ENCODE measurements around the gene COPS7A. TPM values are rescaled to one million over a fixed set of nuclear protein-coding genes. Genes with fewer than 3 reads are reported as not detected.
A peak's percentile ranks its signal among the peaks of the same experiment; 100 is the strongest.

The COPS7A gene
- polyA plus RNA-seq, 3 donors: 70.1 to 77.1 (median 72.3) TPM

GRCh38 chr12:6774499-6775062, 50.7 kb downstream of the COPS7A start:
- intact Hi-C loops (cut with micrococcal nuclease): loop anchor here (5.0 kb wide), 1 partner anchor 37 kb away; no protein-coding TSS in a partner anchor
- no peaks in the 10 kb centered on the region for H3K36me3 ChIP-seq (replicated peaks in 1 of 2; ENCODE audit: control insufficient read depth in 1 of 2, insufficient read depth in 2 of 2, low read length in 2 of 2)
- peaks cover 30 to 52% of the 10 kb centered on the region in 2 donors for H3K4me1 ChIP-seq (ENCODE audit: control insufficient read depth in 1 of 2, insufficient read depth in 2 of 2, low read length in 2 of 2)
- WGBS (ENCODE audit: insufficient coverage): 68% methylated on average over 15 of the region's 15 CpGs
- H3K79me2 ChIP-seq (ENCODE audit: insufficient read depth, low read length): no peaks in the 10 kb centered on the region
- H3K27ac ChIP-seq (ENCODE audit: low read depth in 1 of 2, low read length in 2 of 2): no peak overlapping the region
- H3K9me3 Mint-ChIP-seq: peaks cover 0 to 6% (median 4%) of the 10 kb centered on the region in 7 donors
- no peak overlapping the region for H3K27ac Mint-ChIP-seq
- H3K36me3 Mint-ChIP-seq: peaks cover 3 to 11% of the 10 kb centered on the region in 2 donors
- peaks cover 12 to 66% of the 10 kb centered on the region in 2 donors for H3K27me3 ChIP-seq (ENCODE audit: control insufficient read depth in 2 of 2, insufficient read depth in 2 of 2, low read length in 2 of 2)
- peaks cover 65 to 80% (median 74%) of the 10 kb centered on the region in 3 donors for H3K27me3 Mint-ChIP-seq (ENCODE audit: low read depth in 3 of 3)
- H3K9ac ChIP-seq (ENCODE audit: insufficient read depth, low read length, poor library complexity, severe bottlenecking): no peak overlapping the region
- peaks cover 0 to 17% of the 10 kb centered on the region in 2 donors for H3K9me3 ChIP-seq (replicated peaks in 1 of 2; ENCODE audit: control insufficient read depth in 1 of 2, insufficient read depth in 1 of 2, low read length in 2 of 2)
- H3K4me1 Mint-ChIP-seq: peaks cover 45% of the 10 kb centered on the region
- DNase-seq: no peak
- no peak overlapping the region for H3K4me2 ChIP-seq (replicated peaks; ENCODE audit: extremely low read depth, low read length, poor library complexity, severe bottlenecking)
- H2AFZ ChIP-seq (ENCODE audit: insufficient read depth, low read depth, low read length, poor library complexity, severe bottlenecking): no peak overlapping the region
- peak overlapping the region in 1 of 2 donors; percentile 84 for H3K4me3 Mint-ChIP-seq
- TF ChIP-seq, protein P1, sequence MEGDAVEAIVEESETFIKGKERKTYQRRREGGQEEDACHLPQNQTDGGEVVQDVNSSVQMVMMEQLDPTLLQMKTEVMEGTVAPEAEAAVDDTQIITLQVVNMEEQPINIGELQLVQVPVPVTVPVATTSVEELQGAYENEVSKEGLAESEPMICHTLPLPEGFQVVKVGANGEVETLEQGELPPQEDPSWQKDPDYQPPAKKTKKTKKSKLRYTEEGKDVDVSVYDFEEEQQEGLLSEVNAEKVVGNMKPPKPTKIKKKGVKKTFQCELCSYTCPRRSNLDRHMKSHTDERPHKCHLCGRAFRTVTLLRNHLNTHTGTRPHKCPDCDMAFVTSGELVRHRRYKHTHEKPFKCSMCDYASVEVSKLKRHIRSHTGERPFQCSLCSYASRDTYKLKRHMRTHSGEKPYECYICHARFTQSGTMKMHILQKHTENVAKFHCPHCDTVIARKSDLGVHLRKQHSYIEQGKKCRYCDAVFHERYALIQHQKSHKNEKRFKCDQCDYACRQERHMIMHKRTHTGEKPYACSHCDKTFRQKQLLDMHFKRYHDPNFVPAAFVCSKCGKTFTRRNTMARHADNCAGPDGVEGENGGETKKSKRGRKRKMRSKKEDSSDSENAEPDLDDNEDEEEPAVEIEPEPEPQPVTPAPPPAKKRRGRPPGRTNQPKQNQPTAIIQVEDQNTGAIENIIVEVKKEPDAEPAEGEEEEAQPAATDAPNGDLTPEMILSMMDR (IDR thresholded peaks at IDR 0.05): no peak
- H3K4me3 ChIP-seq (replicated peaks in 1 of 3; ENCODE audit: low read depth in 2 of 3, low read length in 3 of 3): no peak overlapping the region
- no peaks in the 10 kb centered on the region for H4K20me1 ChIP-seq (ENCODE audit: insufficient read depth, low read length)

DNA sequence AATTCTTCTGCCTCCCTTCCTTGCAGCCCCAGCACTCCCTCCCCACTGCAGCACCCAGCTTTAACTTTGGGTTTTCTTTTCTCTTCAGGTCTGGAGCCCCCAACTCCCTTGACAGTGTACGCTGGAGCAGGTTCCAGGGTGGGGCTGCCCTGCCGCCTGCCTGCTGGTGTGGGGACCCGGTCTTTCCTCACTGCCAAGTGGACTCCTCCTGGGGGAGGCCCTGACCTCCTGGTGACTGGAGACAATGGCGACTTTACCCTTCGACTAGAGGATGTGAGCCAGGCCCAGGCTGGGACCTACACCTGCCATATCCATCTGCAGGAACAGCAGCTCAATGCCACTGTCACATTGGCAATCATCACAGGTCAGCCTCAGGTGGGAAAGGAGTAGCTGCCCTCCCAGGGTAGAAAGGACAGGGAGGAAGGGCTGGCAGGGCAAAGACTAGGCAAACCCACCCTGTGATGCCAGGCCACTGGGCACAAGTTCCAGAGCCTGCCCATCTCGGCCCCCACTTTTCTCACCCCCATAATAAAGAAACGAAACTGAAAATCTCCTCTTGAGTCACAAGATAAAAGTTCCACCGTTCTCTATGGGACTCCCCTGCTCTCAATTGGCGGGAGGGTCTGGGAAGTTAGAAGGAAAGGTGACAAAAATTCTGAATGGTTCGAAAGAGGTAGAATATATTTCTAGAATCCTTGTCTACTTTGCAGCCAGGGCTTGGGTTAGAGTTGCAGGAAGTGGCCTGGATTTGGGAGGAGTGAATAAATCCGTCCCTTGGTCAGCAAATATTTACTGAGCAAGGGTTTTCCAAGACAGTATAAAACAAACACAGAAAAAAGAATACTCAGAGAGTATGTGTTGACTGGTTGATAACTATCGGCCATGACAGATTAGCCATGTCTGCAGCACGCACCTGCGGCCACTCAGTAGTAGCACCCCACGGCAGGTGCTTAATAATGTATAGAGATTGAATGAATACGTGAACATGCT, 51.6 kb downstream of the COPS7A start:
- peaks cover 51% of the 10 kb centered on the region for H3K4me1 Mint-ChIP-seq
- TF ChIP-seq, protein P1 (IDR thresholded peaks at IDR 0.05): no peak
- H3K27me3 ChIP-seq (ENCODE audit: control insufficient read depth in 2 of 2, insufficient read depth in 2 of 2, low read length in 2 of 2): peaks cover 12 to 63% of the 10 kb centered on the region in 2 donors
- H3K27me3 Mint-ChIP-seq (ENCODE audit: low read depth in 3 of 3): peaks cover 65 to 76% (median 69%) of the 10 kb centered on the region in 3 donors
- H3K27ac ChIP-seq (ENCODE audit: low read depth in 1 of 2, low read length in 2 of 2): no peak overlapping the region
- DNase-seq: no peak
- intact Hi-C loops (cut with micrococcal nuclease): loop anchor here (5.0 kb wide), 1 partner anchor 38 kb away; no protein-coding TSS in a partner anchor
- H3K27ac Mint-ChIP-seq: peak overlapping the region in 1 of 7 donors; percentile 42
- peaks cover 34 to 61% of the 10 kb centered on the region in 2 donors for H3K4me1 ChIP-seq (ENCODE audit: control insufficient read depth in 1 of 2, insufficient read depth in 2 of 2, low read length in 2 of 2)
- H3K4me3 ChIP-seq (replicated peaks in 1 of 3; ENCODE audit: low read depth in 2 of 3, low read length in 3 of 3): no peak overlapping the region
- no peaks in the 10 kb centered on the region for H4K20me1 ChIP-seq (ENCODE audit: insufficient read depth, low read length)
- peaks cover 0 to 11% of the 10 kb centered on the region in 2 donors for H3K36me3 Mint-ChIP-seq
- H3K36me3 ChIP-seq (replicated peaks in 1 of 2; ENCODE audit: control insufficient read depth in 1 of 2, insufficient read depth in 2 of 2, low read length in 2 of 2): no peaks in the 10 kb centered on the region
- peak overlapping the region in 1 of 2 donors; percentile 84 for H3K4me3 Mint-ChIP-seq
- H3K9ac ChIP-seq (ENCODE audit: insufficient read depth, low read length, poor library complexity, severe bottlenecking): no peak overlapping the region
- no peak overlapping the region for H3K4me2 ChIP-seq (replicated peaks; ENCODE audit: extremely low read depth, low read length, poor library complexity, severe bottlenecking)
- WGBS (ENCODE audit: insufficient coverage): 93% methylated on average over 5 of the region's 16 CpGs
- peaks cover 0 to 6% (median 4%) of the 10 kb centered on the region in 7 donors for H3K9me3 Mint-ChIP-seq
- H3K79me2 ChIP-seq (ENCODE audit: insufficient read depth, low read length): no peaks in the 10 kb centered on the region
- H2AFZ ChIP-seq (ENCODE audit: insufficient read depth, low read depth, low read length, poor library complexity, severe bottlenecking): no peak overlapping the region
- peaks cover 0 to 17% of the 10 kb centered on the region in 2 donors for H3K9me3 ChIP-seq (replicated peaks in 1 of 2; ENCODE audit: control insufficient read depth in 1 of 2, insufficient read depth in 1 of 2, low read length in 2 of 2)

All from CD14-positive monocyte (primary cell).